ENCODE data around the gene NR5A1.

NR5A1 gene

DNA sequence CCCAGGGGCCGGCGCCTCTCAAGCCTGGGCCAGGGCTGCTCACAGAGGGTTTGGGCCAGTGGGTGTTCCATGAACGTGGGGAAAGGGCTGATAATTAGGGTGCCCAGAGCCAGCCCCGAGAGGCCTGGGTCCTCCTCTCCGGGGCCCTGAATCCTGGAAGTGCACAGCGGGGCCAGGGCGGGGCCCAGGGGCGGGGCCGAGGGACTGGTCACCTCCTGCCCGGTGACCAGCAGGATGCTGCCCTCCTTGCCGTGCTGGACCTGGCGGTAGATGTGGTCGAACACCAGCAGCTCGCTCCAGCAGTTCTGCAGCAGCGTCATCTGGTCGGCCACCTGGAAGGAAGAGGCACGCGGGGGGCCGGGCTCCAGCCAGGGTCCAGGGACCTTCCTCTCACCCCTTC lies 14.4 kb downstream of the NR5A1 start:
- H3K9ac ChIP-seq (ENCODE audit: insufficient read length, low read depth): no peak overlapping the region
- H3K4me1 ChIP-seq (ENCODE audit: insufficient read depth, insufficient read length): peaks cover 16% of the 10 kb centered on the region
- TF ChIP-seq YY1 (IDR thresholded peaks at IDR 0.05; ENCODE audit: insufficient read depth, insufficient read length): no peak
- no peak for TF ChIP-seq ZNF274 (IDR thresholded peaks at IDR 0.05; ENCODE audit: low read depth, low read length)
- no peak for TF ChIP-seq SUZ12 (IDR thresholded peaks at IDR 0.05; ENCODE audit: extremely low read depth, insufficient read depth, insufficient read length)
- H3K36me3 ChIP-seq (ENCODE audit: insufficient read depth, insufficient read length, low read length): no peaks in the 10 kb centered on the region
- H3K27me3 ChIP-seq (ENCODE audit: insufficient read depth, insufficient read length): no peaks in the 10 kb centered on the region
- H3K4me3 ChIP-seq (ENCODE audit: insufficient read length, low read depth): no peak overlapping the region
- H3K9me3 ChIP-seq (ENCODE audit: insufficient read depth, low read length): no peaks in the 10 kb centered on the region
- DNase-seq (ENCODE audit: low read depth, low spot score): no peak

DNA sequence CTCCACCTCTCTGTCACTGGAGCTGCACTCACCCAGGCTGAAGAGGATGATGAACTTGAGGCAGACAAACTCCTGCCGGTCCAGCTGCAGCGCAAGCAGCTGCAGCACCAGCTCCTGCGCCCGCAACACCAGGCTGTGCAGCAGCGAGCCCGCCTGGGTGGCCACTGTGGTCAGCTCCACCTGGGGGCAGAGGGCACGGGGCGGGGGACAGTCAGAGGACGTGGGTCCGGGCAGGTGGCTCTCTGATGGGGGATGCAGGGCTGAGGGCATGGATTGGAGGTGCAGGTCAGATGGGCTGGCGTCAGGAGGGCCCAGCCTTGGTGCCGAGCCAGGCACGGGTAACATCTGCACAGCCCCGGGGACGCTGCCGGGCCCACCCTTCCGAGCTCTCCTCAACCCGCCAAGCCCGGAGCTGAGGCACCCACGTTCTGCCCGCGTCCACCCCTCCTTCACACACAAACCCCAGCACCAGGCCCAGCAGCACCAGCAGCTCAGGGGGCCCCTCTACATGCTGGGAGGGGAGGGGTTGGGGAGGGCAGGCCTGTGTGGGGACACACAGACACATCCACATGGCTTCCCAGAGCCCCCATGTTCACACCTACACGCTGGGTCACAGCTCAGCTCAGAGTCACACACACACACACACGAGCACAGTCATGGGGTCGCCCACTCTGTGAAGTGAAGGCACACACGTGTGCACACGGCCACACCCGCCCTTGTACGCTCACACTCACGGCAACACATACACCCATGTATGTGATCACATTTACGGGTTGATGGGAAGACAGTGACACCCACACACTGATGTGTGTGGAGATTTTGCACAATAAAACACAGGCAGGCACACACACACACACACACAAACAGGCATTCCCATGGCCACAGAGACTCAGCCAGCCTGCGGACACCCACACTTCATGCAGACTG lies 15.9 kb downstream of the NR5A1 start:
- no peak for DNase-seq (ENCODE audit: low read depth, low spot score)
- no peaks in the 10 kb centered on the region for H3K36me3 ChIP-seq (ENCODE audit: insufficient read depth, insufficient read length, low read length)
- TF ChIP-seq YY1 (IDR thresholded peaks at IDR 0.05; ENCODE audit: insufficient read depth, insufficient read length): no peak
- TF ChIP-seq SUZ12 (IDR thresholded peaks at IDR 0.05; ENCODE audit: extremely low read depth, insufficient read depth, insufficient read length): no peak
- no peak for TF ChIP-seq ZNF274 (IDR thresholded peaks at IDR 0.05; ENCODE audit: low read depth, low read length)
- H3K9me3 ChIP-seq (ENCODE audit: insufficient read depth, low read length): no peaks in the 10 kb centered on the region
- H3K9ac ChIP-seq (ENCODE audit: insufficient read length, low read depth): no peak overlapping the region
- no peak overlapping the region for H3K4me3 ChIP-seq (ENCODE audit: insufficient read length, low read depth)
- H3K4me1 ChIP-seq (ENCODE audit: insufficient read depth, insufficient read length): peaks cover 19% of the 10 kb centered on the region
- H3K27me3 ChIP-seq (ENCODE audit: insufficient read depth, insufficient read length): no peaks in the 10 kb centered on the region

DNA sequence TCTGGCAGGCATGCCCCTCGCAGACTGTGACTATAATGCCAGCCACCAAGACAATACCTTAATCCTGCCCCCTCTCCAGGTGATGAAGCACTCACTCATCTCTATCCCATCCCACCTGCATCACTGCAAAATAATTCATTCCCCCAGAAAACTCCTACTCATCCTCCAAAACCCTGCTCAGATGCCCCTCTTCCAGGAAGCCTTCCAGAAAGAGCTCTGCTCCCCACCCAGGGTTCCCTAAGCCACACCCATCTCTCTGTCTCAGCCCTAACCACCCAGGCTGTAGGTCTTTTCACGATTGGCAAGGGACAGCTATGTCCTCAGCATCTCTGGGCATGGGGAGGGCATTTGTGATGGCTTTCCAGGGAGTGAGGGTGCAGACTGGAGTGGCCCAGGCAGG lies 17.2 kb downstream of the NR5A1 start:
- no peak for TF ChIP-seq YY1 (IDR thresholded peaks at IDR 0.05; ENCODE audit: insufficient read depth, insufficient read length)
- no peak for TF ChIP-seq SUZ12 (IDR thresholded peaks at IDR 0.05; ENCODE audit: extremely low read depth, insufficient read depth, insufficient read length)
- TF ChIP-seq ZNF274 (IDR thresholded peaks at IDR 0.05; ENCODE audit: low read depth, low read length): no peak
- Histone ChIP-seq H3K9me3 (ENCODE audit: insufficient read depth, low read length) (no peaks in the 10 kb centered on the region), H3K4me1 (ENCODE audit: insufficient read depth, insufficient read length) (peaks cover 24% of the 10 kb centered on the region), H3K36me3 (ENCODE audit: insufficient read depth, insufficient read length, low read length) (no peaks in the 10 kb centered on the region), H3K4me3 (ENCODE audit: insufficient read length, low read depth) (no peak overlapping the region), H3K27me3 (ENCODE audit: insufficient read depth, insufficient read length) (no peaks in the 10 kb centered on the region), H3K9ac (ENCODE audit: insufficient read length, low read depth) (no peak overlapping the region)
- no peak for DNase-seq (ENCODE audit: low read depth, low spot score)

DNA sequence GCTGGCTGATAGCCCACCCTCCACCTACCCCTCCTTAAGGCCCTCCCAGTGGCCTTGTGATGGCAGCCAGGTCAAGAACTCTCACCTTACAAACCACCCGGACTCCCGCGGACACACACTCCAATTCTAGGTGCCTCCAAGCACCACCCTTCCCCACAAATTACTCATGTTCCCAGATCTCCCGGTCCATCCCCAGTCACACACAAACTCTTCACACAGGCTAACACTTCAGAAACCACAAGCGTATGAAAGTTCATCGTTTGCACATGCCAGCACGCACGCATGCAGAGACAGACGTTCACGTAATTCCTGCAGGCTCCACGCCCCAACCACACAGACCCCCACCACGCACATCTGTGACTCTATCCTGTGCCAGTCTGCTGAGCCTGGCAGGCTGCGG lies 18.0 kb downstream of the NR5A1 start:
- Histone ChIP-seq H3K4me3 (ENCODE audit: insufficient read length, low read depth) (no peak overlapping the region), H3K9me3 (ENCODE audit: insufficient read depth, low read length) (no peaks in the 10 kb centered on the region), H3K9ac (ENCODE audit: insufficient read length, low read depth) (no peak overlapping the region), H3K36me3 (ENCODE audit: insufficient read depth, insufficient read length, low read length) (no peaks in the 10 kb centered on the region), H3K27me3 (ENCODE audit: insufficient read depth, insufficient read length) (no peaks in the 10 kb centered on the region), H3K4me1 (ENCODE audit: insufficient read depth, insufficient read length) (peaks cover 22% of the 10 kb centered on the region)
- no peak for DNase-seq (ENCODE audit: low read depth, low spot score)
- no peak for TF ChIP-seq YY1 (IDR thresholded peaks at IDR 0.05; ENCODE audit: insufficient read depth, insufficient read length)
- TF ChIP-seq ZNF274 (IDR thresholded peaks at IDR 0.05; ENCODE audit: low read depth, low read length): no peak
- TF ChIP-seq SUZ12 (IDR thresholded peaks at IDR 0.05; ENCODE audit: extremely low read depth, insufficient read depth, insufficient read length): no peak

DNA sequence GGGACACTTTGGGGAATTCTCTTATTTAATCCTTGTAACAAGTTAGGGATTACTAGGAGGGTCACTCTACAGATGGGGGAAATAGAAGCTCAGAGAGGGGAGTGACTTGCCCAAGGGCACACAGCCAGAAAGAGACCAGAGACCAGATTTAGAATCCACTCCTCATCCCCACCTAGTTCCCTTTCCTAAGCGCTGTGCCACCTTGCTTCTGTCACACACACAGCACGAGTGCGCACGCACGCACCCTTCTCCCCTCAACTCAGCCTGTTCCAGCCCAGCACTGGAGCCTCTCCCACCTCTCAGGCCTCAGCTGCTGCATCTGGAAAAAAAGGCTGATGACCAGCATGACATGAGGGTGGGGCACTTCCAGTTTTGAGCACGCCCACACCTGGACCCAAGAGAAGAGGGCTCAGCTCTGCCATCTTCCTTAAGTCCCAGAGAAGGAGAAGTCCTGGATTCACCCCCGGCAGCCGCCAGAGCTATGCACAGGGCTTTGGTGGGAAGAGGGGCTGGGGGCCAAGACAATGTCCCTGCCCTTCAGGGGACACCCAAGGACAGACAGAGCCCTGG lies 18.5 kb downstream of the NR5A1 start:
- H3K9ac ChIP-seq (ENCODE audit: insufficient read length, low read depth): no peak overlapping the region
- no peak overlapping the region for H3K4me3 ChIP-seq (ENCODE audit: insufficient read length, low read depth)
- peaks cover 22% of the 10 kb centered on the region for H3K4me1 ChIP-seq (ENCODE audit: insufficient read depth, insufficient read length)
- H3K9me3 ChIP-seq (ENCODE audit: insufficient read depth, low read length): no peaks in the 10 kb centered on the region
- no peaks in the 10 kb centered on the region for H3K27me3 ChIP-seq (ENCODE audit: insufficient read depth, insufficient read length)
- DNase-seq (ENCODE audit: low read depth, low spot score): no peak
- no peaks in the 10 kb centered on the region for H3K36me3 ChIP-seq (ENCODE audit: insufficient read depth, insufficient read length, low read length)
- TF ChIP-seq SUZ12 (IDR thresholded peaks at IDR 0.05; ENCODE audit: extremely low read depth, insufficient read depth, insufficient read length): no peak
- no peak for TF ChIP-seq ZNF274 (IDR thresholded peaks at IDR 0.05; ENCODE audit: low read depth, low read length)
- no peak for TF ChIP-seq YY1 (IDR thresholded peaks at IDR 0.05; ENCODE audit: insufficient read depth, insufficient read length)

DNA sequence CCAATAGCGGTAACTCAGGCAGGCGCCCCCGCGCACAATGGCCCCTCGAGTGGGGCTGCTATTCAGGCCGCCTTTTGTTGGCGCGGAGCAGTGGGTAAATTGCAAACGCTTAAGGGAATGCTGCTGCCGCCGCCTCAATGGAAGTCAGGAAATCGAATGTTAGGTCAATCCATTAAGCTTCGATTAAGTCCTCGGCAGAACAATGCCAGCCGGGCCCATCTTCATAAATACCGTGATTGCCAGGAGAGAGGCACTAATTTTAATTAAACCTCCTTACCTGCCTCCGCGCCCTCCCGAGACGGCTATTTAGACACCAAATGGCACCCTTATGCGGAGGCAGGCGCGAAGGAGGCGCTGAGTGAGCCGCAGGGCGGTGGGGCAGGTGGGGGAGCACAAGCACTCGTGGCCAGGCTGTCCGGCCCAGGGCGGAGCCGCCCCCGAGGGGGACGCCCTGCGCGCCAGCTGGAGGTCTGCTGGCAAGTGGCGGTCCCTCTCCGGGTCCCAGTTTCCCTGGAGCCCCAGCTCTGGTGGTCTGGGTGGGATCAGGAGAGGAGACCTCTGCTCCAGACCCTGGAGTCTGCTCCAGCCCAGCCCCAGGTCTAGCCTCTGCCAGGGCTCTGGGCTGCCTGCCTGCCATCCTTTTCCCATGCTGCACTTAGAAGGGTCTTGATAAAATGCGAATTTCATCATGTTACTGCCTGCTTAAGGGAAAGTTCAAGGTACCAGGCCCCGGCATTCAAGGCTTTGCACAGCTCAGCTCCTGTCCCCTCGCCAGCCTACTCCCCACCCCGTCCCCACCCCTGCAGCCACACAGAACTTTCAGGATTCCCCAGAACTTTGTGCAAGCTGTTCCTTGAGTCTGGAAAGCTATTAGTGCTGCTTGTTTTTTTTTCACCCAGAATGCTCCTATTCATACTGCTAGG lies 19.7 kb downstream of the NR5A1 start:
- no peaks in the 10 kb centered on the region for H3K27me3 ChIP-seq (ENCODE audit: insufficient read depth, insufficient read length)
- no peak for TF ChIP-seq ZNF274 (IDR thresholded peaks at IDR 0.05; ENCODE audit: low read depth, low read length)
- TF ChIP-seq YY1 (IDR thresholded peaks at IDR 0.05; ENCODE audit: insufficient read depth, insufficient read length): no peak

More for the DNA sequence above, 19.7 kb downstream of the NR5A1 start:
- Histone ChIP-seq H3K4me3 (ENCODE audit: insufficient read length, low read depth) (no peak overlapping the region), H3K9me3 (ENCODE audit: insufficient read depth, low read length) (no peaks in the 10 kb centered on the region), H3K9ac (ENCODE audit: insufficient read length, low read depth) (no peak overlapping the region), H3K36me3 (ENCODE audit: insufficient read depth, insufficient read length, low read length) (no peaks in the 10 kb centered on the region), H3K4me1 (ENCODE audit: insufficient read depth, insufficient read length) (peaks cover 20% of the 10 kb centered on the region)
- no peak for DNase-seq (ENCODE audit: low read depth, low spot score)

Data from NT2/D1 (cell line).